ENCODE results near the gene CTDSP2. TPM values are rescaled to one million over a fixed set of nuclear protein-coding genes. Genes with fewer than 3 reads are reported as not detected.
A peak's percentile ranks its signal among the peaks of the same experiment; 100 is the strongest.

The CTDSP2 gene
- total RNA-seq, 2 donors from 2014 or later = 99.2 to 159 TPM

GRCh38 chr12:57795354-57795753, 51.2 kb downstream of the CTDSP2 start:
- intact Hi-C loops (cut with DNase I) = no loop called here
- no peak for TF ChIP-seq POLR2AphosphoS5 (IDR thresholded peaks at IDR 0.05)
- TF ChIP-seq POLR2A (IDR thresholded peaks at IDR 0.05) = no peak
- TF ChIP-seq CTCF (IDR thresholded peaks at IDR 0.05) = no peak
- Histone ChIP-seq H3K4me3 (no peak overlapping the region), H3K4me1 (replicated peaks) (no peaks in the 10 kb centered on the region), H3K36me3 (peaks cover 3 to 4% of the 10 kb centered on the region in 2 donors), H3K9me3 (no peaks in the 10 kb centered on the region), H3K27me3 (replicated peaks; ENCODE audit: insufficient read depth) (no peaks in the 10 kb centered on the region), H3K27ac (no peak overlapping the region)
- DNase-seq (ENCODE audit: low spot score) = no peak
- 93% methylated on average over 6 of the region's 6 CpGs for WGBS

GRCh38 chr12:57793920-57794319, 52.6 kb downstream of the CTDSP2 start:
- no peak overlapping the region for H3K27ac ChIP-seq
- peaks cover 3 to 4% of the 10 kb centered on the region in 2 donors for H3K36me3 ChIP-seq
- DNase-seq (ENCODE audit: low spot score) = no peak
- intact Hi-C loops (cut with DNase I) = no loop called here
- no peak for TF ChIP-seq POLR2A (IDR thresholded peaks at IDR 0.05)
- TF ChIP-seq CTCF (IDR thresholded peaks at IDR 0.05) = no peak
- no peak for TF ChIP-seq POLR2AphosphoS5 (IDR thresholded peaks at IDR 0.05)
- no peaks in the 10 kb centered on the region for H3K9me3 ChIP-seq
- no peak overlapping the region for H3K4me3 ChIP-seq
- WGBS = 36% methylated on average over 1 of the region's 1 CpG
- no peaks in the 10 kb centered on the region for H3K27me3 ChIP-seq (replicated peaks; ENCODE audit: insufficient read depth)
- H3K4me1 ChIP-seq (replicated peaks) = no peaks in the 10 kb centered on the region

GRCh38 chr12:57783861-57784260, 62.7 kb downstream of the CTDSP2 start:
- DNase-seq (ENCODE audit: low spot score) = no peak
- Histone ChIP-seq H3K36me3 (peaks cover 0 to 4% of the 10 kb centered on the region in 2 donors), H3K4me3 (no peak overlapping the region), H3K4me1 (replicated peaks) (no peaks in the 10 kb centered on the region), H3K9me3 (no peaks in the 10 kb centered on the region), H3K27me3 (replicated peaks; ENCODE audit: insufficient read depth) (no peaks in the 10 kb centered on the region), H3K27ac (no peak overlapping the region)
- 94% methylated on average over 11 of the region's 11 CpGs for WGBS
- TF ChIP-seq POLR2AphosphoS5 (IDR thresholded peaks at IDR 0.05) (no peak), POLR2A (IDR thresholded peaks at IDR 0.05) (no peak), CTCF (IDR thresholded peaks at IDR 0.05) (no peak)
- intact Hi-C loops (cut with DNase I) = loop anchor here (5.0 kb wide), 2 partner anchors 43 to 113 kb away; no protein-coding TSS in a partner anchor

- intact Hi-C loops (cut with DNase I) = loop anchor here (5.0 kb wide), 2 partner anchors 44 to 114 kb away; no protein-coding TSS in a partner anchor
- H3K36me3 ChIP-seq = peaks cover 0 to 4% of the 10 kb centered on the region in 2 donors
- WGBS = 82% methylated on average over 12 of the region's 12 CpGs
Measured at GRCh38 chr12:57783466-57783801, 63.1 kb downstream of the CTDSP2 start.

More at GRCh38 chr12:57783466-57783801, 63.1 kb downstream of the CTDSP2 start:
- no peaks in the 10 kb centered on the region for H3K4me1 ChIP-seq (replicated peaks)
- no peaks in the 10 kb centered on the region for H3K27me3 ChIP-seq (replicated peaks; ENCODE audit: insufficient read depth)
- no peak overlapping the region for H3K27ac ChIP-seq
- no peaks in the 10 kb centered on the region for H3K9me3 ChIP-seq
- peak overlapping the region; percentile 58 to 93 for H3K4me3 ChIP-seq
- DNase-seq (ENCODE audit: low spot score) = no peak
- no peak for TF ChIP-seq CTCF (IDR thresholded peaks at IDR 0.05)
- TF ChIP-seq POLR2AphosphoS5 (IDR thresholded peaks at IDR 0.05) = no peak
- TF ChIP-seq POLR2A (IDR thresholded peaks at IDR 0.05) = no peak
